ENCODE measurements around the gene RBMS2. TPM values are rescaled to one million over a fixed set of nuclear protein-coding genes. Genes with fewer than 3 reads are reported as not detected.

Gene RBMS2
- total and polyA plus RNA-seq, 2 donors (not counting 1 experiment from before 2014, with no cell fraction given): 0.81 to 7.6 TPM

GRCh38 chr12:56530390-56531055 lies 8.9 kb downstream of the RBMS2 start:
- H3K4me3 Mint-ChIP-seq: no peak overlapping the region
- H3K9ac ChIP-seq (ENCODE audit: low read length): no peak overlapping the region

GRCh38 chr12:56537546-56537945 lies 15.9 kb downstream of the RBMS2 start:
- DNase-seq: no peak
- no peak for TF ChIP-seq CTCF (IDR thresholded peaks at IDR 0.05)
- no peak for TF ChIP-seq EZH2 (IDR thresholded peaks at IDR 0.05; ENCODE audit: borderline replicate concordance, insufficient read depth, low read depth, low read length, poor library complexity, severe bottlenecking)
- H3K9me3 ChIP-seq (ENCODE audit: control extremely low read depth in 1 of 3, control insufficient read depth in 2 of 3, insufficient read depth in 1 of 3, low read length in 2 of 3): no peaks in the 10 kb centered on the region
- no peaks in the 10 kb centered on the region for H3K4me1 ChIP-seq (ENCODE audit: control insufficient read depth in 2 of 2, insufficient read depth in 2 of 2, low read length in 2 of 2)
- no peaks in the 10 kb centered on the region for H3K79me2 ChIP-seq (ENCODE audit: control insufficient read depth, insufficient read depth, low read length)
- Mint-ChIP-seq H3K4me3 (no peak overlapping the region), H3K9me3 (ENCODE audit: insufficient read depth) (no peaks in the 10 kb centered on the region), H3K4me1 (no peaks in the 10 kb centered on the region), H3K27ac (no peak overlapping the region), H3K27me3 (no peaks in the 10 kb centered on the region)
- no peak for ATAC-seq (ENCODE audit: low read depth)
- no peak overlapping the region for H3K27ac ChIP-seq (ENCODE audit: low read length in 2 of 2)
- no peaks in the 10 kb centered on the region for H3K36me3 ChIP-seq (replicated peaks in 1 of 2; ENCODE audit: control extremely low read depth in 1 of 2, control insufficient read depth in 1 of 2, extremely low read depth in 1 of 2, insufficient read depth in 2 of 2, low read length in 1 of 2)
- H3K9ac ChIP-seq (ENCODE audit: low read length): no peak overlapping the region
- intact Hi-C loops (cut with micrococcal nuclease): no loop called here
- POLR2A ChIA-PET: no interaction called here
- H3K27me3 ChIP-seq (replicated peaks in 1 of 4; ENCODE audit: control extremely low read depth in 1 of 4, control insufficient read depth in 3 of 4, insufficient read depth in 4 of 4, low read length in 3 of 4): no peaks in the 10 kb centered on the region
- CTCF ChIA-PET: no interaction called here
- no peak overlapping the region for H3K4me2 ChIP-seq (replicated peaks; ENCODE audit: low read depth, low read length, poor library complexity, severe bottlenecking)
- no peak overlapping the region for H2AFZ ChIP-seq (ENCODE audit: insufficient read depth, low read depth, low read length, poor library complexity, severe bottlenecking)
- H3K4me3 ChIP-seq (ENCODE audit: control extremely low read depth in 1 of 5, extremely low read depth in 1 of 5, insufficient read depth in 1 of 5, low read depth in 2 of 5, low read length in 4 of 5): no peak overlapping the region
- H4K20me1 ChIP-seq (ENCODE audit: control insufficient read depth, insufficient read depth, low read length, poor library complexity, severe bottlenecking): no peaks in the 10 kb centered on the region

More at GRCh38 chr12:56530390-56531055, 8.9 kb downstream of the RBMS2 start:
- no peak overlapping the region for H2AFZ ChIP-seq (ENCODE audit: insufficient read depth, low read depth, low read length, poor library complexity, severe bottlenecking)
- no peak for DNase-seq
- H3K27me3 Mint-ChIP-seq: no peaks in the 10 kb centered on the region
- no peaks in the 10 kb centered on the region for H3K9me3 Mint-ChIP-seq (ENCODE audit: insufficient read depth)
- no peaks in the 10 kb centered on the region for H3K9me3 ChIP-seq (ENCODE audit: control extremely low read depth in 1 of 3, control insufficient read depth in 2 of 3, insufficient read depth in 1 of 3, low read length in 2 of 3)
- H3K27ac ChIP-seq (ENCODE audit: low read length in 2 of 2): no peak overlapping the region
- no peaks in the 10 kb centered on the region for H3K4me1 ChIP-seq (ENCODE audit: control insufficient read depth in 2 of 2, insufficient read depth in 2 of 2, low read length in 2 of 2)
- H3K79me2 ChIP-seq (ENCODE audit: control insufficient read depth, insufficient read depth, low read length): no peaks in the 10 kb centered on the region
- H3K4me1 Mint-ChIP-seq: no peaks in the 10 kb centered on the region
- no peak overlapping the region for H3K4me3 ChIP-seq (ENCODE audit: control extremely low read depth in 1 of 5, extremely low read depth in 1 of 5, insufficient read depth in 1 of 5, low read depth in 2 of 5, low read length in 4 of 5)
- ChIA-PET POLR2A (no interaction called here), CTCF (interaction anchor here (0.6 to 2.6 kb wide), 4 partner anchors 16 to 82 kb away, joined by 3 to 9 read pairs (median 4); no protein-coding TSS in a partner anchor)
- no peak for ATAC-seq (ENCODE audit: low read depth)
- H4K20me1 ChIP-seq (ENCODE audit: control insufficient read depth, insufficient read depth, low read length, poor library complexity, severe bottlenecking): no peaks in the 10 kb centered on the region
- no peak overlapping the region for H3K4me2 ChIP-seq (replicated peaks; ENCODE audit: low read depth, low read length, poor library complexity, severe bottlenecking)
- no peaks in the 10 kb centered on the region for H3K36me3 ChIP-seq (replicated peaks in 1 of 2; ENCODE audit: control extremely low read depth in 1 of 2, control insufficient read depth in 1 of 2, extremely low read depth in 1 of 2, insufficient read depth in 2 of 2, low read length in 1 of 2)
- 93% methylated on average over 4 of the region's 7 CpGs for WGBS (ENCODE audit: insufficient coverage)
- no peak for TF ChIP-seq EZH2 (IDR thresholded peaks at IDR 0.05; ENCODE audit: borderline replicate concordance, insufficient read depth, low read depth, low read length, poor library complexity, severe bottlenecking)
- TF ChIP-seq CTCF (IDR thresholded peaks at IDR 0.05): no peak
- no peak overlapping the region for H3K27ac Mint-ChIP-seq
- intact Hi-C loops (cut with micrococcal nuclease): no loop called here
- no peaks in the 10 kb centered on the region for H3K27me3 ChIP-seq (replicated peaks in 1 of 4; ENCODE audit: control extremely low read depth in 1 of 4, control insufficient read depth in 3 of 4, insufficient read depth in 4 of 4, low read length in 3 of 4)
